Lung (tissue), 12 donors: ENCODE data around the gene FAM184B. TPM values are rescaled to one million over a fixed set of nuclear protein-coding genes. Genes with fewer than 3 reads are reported as not detected.

Experiments used
- ATAC-seq: fragments of 200-7000 bp; cut with Tn5 transposase; one replicate; pipeline ENCODE4 v1.9.1; 2020; ENCODE audit warnings: moderate number of reproducible peaks; ENCODE audit not compliant: insufficient read depth, low FRiP score
- DNase-seq, 3 donors: peaks; one replicate each; pipeline ENCODE4 v3.0.0-alpha.2; 2013 to 2017
- H3K27ac ChIP-seq, 2 donors: one replicate each; pipeline ENCODE4 v1.5.1; 2013; ENCODE audit warnings: mild to moderate bottlenecking in 2 of 2, moderate library complexity in 2 of 2, control low read depth in 1 of 2, inconsistent platforms in 1 of 2, low read depth in 1 of 2, low read length in 1 of 2
- H3K27me3 ChIP-seq, 3 donors: one replicate each; pipeline ENCODE4 v1.5.1; 2013; ENCODE audit warnings: low read length in 2 of 3; ENCODE audit not compliant: control insufficient read depth in 3 of 3, insufficient read depth in 3 of 3
- H3K36me3 ChIP-seq, 4 donors: one replicate each; pipeline ENCODE4 v1.5.1; 2013; ENCODE audit warnings: low read length in 4 of 4, mild to moderate bottlenecking in 1 of 4, moderate library complexity in 1 of 4; ENCODE audit not compliant: control insufficient read depth in 4 of 4, insufficient read depth in 4 of 4
- H3K4me1 ChIP-seq, 5 donors: one replicate each; pipeline ENCODE4 v1.5.1; 2013; ENCODE audit warnings: low read length in 5 of 5, mild to moderate bottlenecking in 2 of 5, moderate library complexity in 1 of 5; ENCODE audit not compliant: control insufficient read depth in 5 of 5, insufficient read depth in 5 of 5
- H3K4me3 ChIP-seq: one replicate; pipeline ENCODE4 v1.5.1; 2013; ENCODE audit warnings: mild to moderate bottlenecking, control low read depth, moderate library complexity
- H3K9ac ChIP-seq, 2 donors: one replicate each; pipeline ENCODE4 v1.5.1; 2013; ENCODE audit warnings: low read length in 2 of 2, control low read depth in 1 of 2; ENCODE audit not compliant: insufficient read depth in 1 of 2
- H3K9me3 ChIP-seq, 4 donors: one replicate each; pipeline ENCODE4 v1.5.1; 2013; ENCODE audit warnings: low read length in 3 of 4, mild to moderate bottlenecking in 1 of 4, moderate library complexity in 1 of 4; ENCODE audit not compliant: control insufficient read depth in 4 of 4, insufficient read depth in 3 of 4
- CTCF ChIP-seq: IDR thresholded peaks from 2 replicates; pipeline ENCODE4 v1.5.1; 2012; ENCODE audit warnings: mild to moderate bottlenecking; ENCODE audit errors: control extremely low read depth, extremely low read depth
- WGBS, 2 donors: extraction: QIAGEN DNeasy Blood & Tissue Kit; methylation state at CpG; one replicate each; pipeline ENCODE4 v1.1.7; 2013; 5-methylcytosine and 5-hydroxymethylcytosine counted together
- polyA plus RNA-seq, 2 donors: library from polyadenylated mRNA; stranded (reverse); fragments of 200-250 nt; gene quantifications; one replicate each; pipeline ENCODE4 v1.2.1, GENCODE V29; 2013
- total RNA-seq, 2 donors: library from RNA; depleted of rRNA in 1 of 2; stranded (reverse); fragments of >200 nt in 1 of 2; gene quantifications; one replicate each; pipeline ENCODE4 v1.2.1, GENCODE V29; 2014 to 2021
- donor health status: control.
- donor health status: control.
- donor health status: Bipolar disorder and iron deficiency.
- donor health status: healthy.
- donor health status: DM: yes; HTN: yes; CAD: no.

FAM184B gene
- total and polyA plus RNA-seq, 4 donors: 0.06 to 0.18 (median 0.09) TPM

GRCh38 chr4:17709763-17710068 is 71.7 kb downstream of the FAM184B start:
- H3K4me3 ChIP-seq: no peak overlapping the region
- no peak for DNase-seq
- H3K36me3 ChIP-seq: no peaks in the 10 kb centered on the region
- H3K9me3 ChIP-seq: no peaks in the 10 kb centered on the region
- H3K9ac ChIP-seq: no peak overlapping the region
- TF ChIP-seq CTCF: no peak
- H3K27ac ChIP-seq: no peak overlapping the region
- no peak for ATAC-seq
- no peaks in the 10 kb centered on the region for H3K27me3 ChIP-seq
- WGBS, 2 donors: 68 to 80% methylated on average over 8 of the region's 8 CpGs
- H3K4me1 ChIP-seq: no peaks in the 10 kb centered on the region

GRCh38 chr4:17708992-17709762 is 72.2 kb downstream of the FAM184B start:
- no peak for TF ChIP-seq CTCF
- Histone ChIP-seq H3K9ac (no peak overlapping the region), H3K9me3 (no peaks in the 10 kb centered on the region), H3K36me3 (no peaks in the 10 kb centered on the region), H3K27ac (no peak overlapping the region), H3K4me1 (no peaks in the 10 kb centered on the region), H3K4me3 (no peak overlapping the region), H3K27me3 (no peaks in the 10 kb centered on the region)
- DNase-seq: no peak
- ATAC-seq: no peak
- WGBS, 2 donors: 85 to 87% methylated on average over 36 of the region's 36 CpGs

- Histone ChIP-seq H3K27ac (no peak overlapping the region), H3K27me3 (no peaks in the 10 kb centered on the region), H3K9me3 (no peaks in the 10 kb centered on the region), H3K4me1 (no peaks in the 10 kb centered on the region), H3K9ac (no peak overlapping the region), H3K4me3 (no peak overlapping the region), H3K36me3 (no peaks in the 10 kb centered on the region)
- DNase-seq (no peak), ATAC-seq (no peak)
- no peak for TF ChIP-seq CTCF
- WGBS, 2 donors: 71 to 91% methylated on average over 2 of the region's 2 CpGs
These were observed 73.8 kb downstream of the FAM184B start for GRCh38 chr4:17707671-17708070.

- WGBS, 2 donors: 62 to 72% methylated on average over 2 of the region's 2 CpGs
- no peak for ATAC-seq
These were observed 76.3 kb downstream of the FAM184B start for GRCh38 chr4:17705107-17705506.

More at GRCh38 chr4:17705107-17705506, 76.3 kb downstream of the FAM184B start:
- no peak for DNase-seq
- Histone ChIP-seq H3K36me3 (no peaks in the 10 kb centered on the region), H3K9me3 (no peaks in the 10 kb centered on the region), H3K27me3 (no peaks in the 10 kb centered on the region), H3K4me1 (no peaks in the 10 kb centered on the region), H3K27ac (no peak overlapping the region), H3K9ac (no peak overlapping the region), H3K4me3 (no peak overlapping the region)
- TF ChIP-seq CTCF: no peak
